Erythroblast (primary cell): ENCODE data around the gene CCDC32.

Experiments
- GATA1 ChIP-seq: IDR thresholded peaks from 2 replicates; pipeline ENCODE4 v1.6.1; 2011; ENCODE audit warnings: low read depth, mild to moderate bottlenecking, control low read depth, low read length, moderate library complexity
- POLR2A ChIP-seq: IDR thresholded peaks from 2 replicates; pipeline ENCODE4 v1.6.1; 2011; ENCODE audit warnings: mild to moderate bottlenecking, low read length

DNA sequence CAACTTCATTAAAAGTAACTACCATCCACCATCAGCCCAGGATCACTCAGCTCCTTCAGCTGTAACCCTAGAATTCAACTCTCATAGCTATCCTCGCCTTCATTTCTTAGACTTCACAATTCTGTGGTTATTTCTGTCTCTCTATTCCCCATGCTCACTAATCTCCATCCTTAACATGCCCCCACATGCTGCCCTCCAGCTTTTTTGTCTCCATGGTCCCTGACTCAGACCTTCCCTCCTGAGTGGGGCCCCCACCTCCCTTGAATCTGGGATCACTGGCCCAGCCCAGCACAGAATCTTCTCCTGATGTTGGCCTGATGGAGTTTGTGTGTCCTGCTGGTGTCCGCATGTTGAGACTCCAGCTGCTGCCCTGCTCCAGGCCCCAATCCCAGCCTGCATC lies 52.4 kb downstream of the CCDC32 start:
- TF ChIP-seq POLR2A: no peak
- TF ChIP-seq GATA1: no peak
